NCI-H1930 (cell line): ENCODE measurements around the gene ST6GALNAC4.
A peak's percentile ranks its signal among the peaks of the same experiment; 100 is the strongest.
"Not testable (repeated sequence)": the region's sequence is repeated elsewhere in the genome, so short reads cannot be mapped to it uniquely, and the experiment has no call there.

Experiments used
- DNase-seq, 2 experiments: peaks; one replicate each; lab custom pipeline; 2025; lab: John Stamatoyannopoulos, UW

ST6GALNAC4 gene

GRCh38 chr9:127885508-127886281 is 31.1 kb downstream of the ST6GALNAC4 start:
- DNase-seq: no peak

- no peak for DNase-seq
These were observed 31.8 kb downstream of the ST6GALNAC4 start for GRCh38 chr9:127884976-127885490.

GRCh38 chr9:127884427-127884911 is 32.4 kb downstream of the ST6GALNAC4 start:
- DNase-seq: no peak

- no peak for DNase-seq
These were observed 32.9 kb downstream of the ST6GALNAC4 start for GRCh38 chr9:127883959-127884358.

- DNase-seq: not testable (repeated sequence)
These were observed 35.1 kb downstream of the ST6GALNAC4 start for GRCh38 chr9:127881715-127882114.

GRCh38 chr9:127880143-127880542 is 36.7 kb downstream of the ST6GALNAC4 start:
- DNase-seq: no peak

GRCh38 chr9:127878652-127879390 is 38.0 kb downstream of the ST6GALNAC4 start:
- DNase-seq: no peak

GRCh38 chr9:127878001-127878651 is 38.7 kb downstream of the ST6GALNAC4 start:
- no peak for DNase-seq

GRCh38 chr9:127877566-127877998 is 39.3 kb downstream of the ST6GALNAC4 start, which contains the start of gene AK1:
AK1 (minus strand) TSS chr9:127877675; CDS start chr9:127874617, 3,058 bp downstream.
- peak; percentile 29 to 45 for DNase-seq

GRCh38 chr9:127876764-127877562 is 39.9 kb downstream of the ST6GALNAC4 start:
- no peak for DNase-seq

GRCh38 chr9:127876026-127876763 is 40.6 kb downstream of the ST6GALNAC4 start:
- no peak for DNase-seq

GRCh38 chr9:127875306-127875966 is 41.4 kb downstream of the ST6GALNAC4 start:
- no peak for DNase-seq

GRCh38 chr9:127874301-127875221 is 42.3 kb downstream of the ST6GALNAC4 start:
- no peak for DNase-seq

GRCh38 chr9:127873886-127874285 is 43.0 kb downstream of the ST6GALNAC4 start:
- DNase-seq: no peak

GRCh38 chr9:127873223-127873691 is 43.6 kb downstream of the ST6GALNAC4 start:
- DNase-seq: no peak

GRCh38 chr9:127872369-127873222 is 44.2 kb downstream of the ST6GALNAC4 start:
- DNase-seq: no peak

GRCh38 chr9:127871531-127871930 is 45.3 kb downstream of the ST6GALNAC4 start:
- no peak for DNase-seq

- no peak for DNase-seq
These were observed 46.0 kb downstream of the ST6GALNAC4 start for GRCh38 chr9:127870887-127871286.
